ENCODE data around the gene SLC4A4. TPM values are rescaled to one million over a fixed set of nuclear protein-coding genes. Genes with fewer than 3 reads are reported as not detected.

The SLC4A4 gene
- total and polyA plus RNA-seq, 2 of the 8 experiments (the other 6 are each of a cell fraction or from before 2014, with no cell fraction given) = 0.67 to 2.8 TPM

- H4K5ac ChIP-seq (ENCODE audit: insufficient read length, low read depth, low read length) = no peak overlapping the region
- no peak overlapping the region for H3K23ac ChIP-seq (ENCODE audit: insufficient read length)
- FAIRE-seq = peak; percentile 78
- H2BK5ac ChIP-seq (ENCODE audit: low read depth, low read length) = peak overlapping the region; percentile 75; the same call in 1 of the 2 replicates
- H3K36me3 ChIP-seq (ENCODE audit: control insufficient read depth in 2 of 4, insufficient read depth in 4 of 4, low read length in 3 of 4) = no peaks in the 10 kb centered on the region
- no peak overlapping the region for H2AFZ ChIP-seq (ENCODE audit: low read length)
- no peaks in the 10 kb centered on the region for H3K79me2 ChIP-seq (ENCODE audit: control insufficient read depth in 1 of 2, insufficient read depth in 2 of 2, low read length in 2 of 2)
- no peak overlapping the region for H2BK12ac ChIP-seq (ENCODE audit: low read depth, low read length)
- peak overlapping the region; percentile 24 to 36 for H3K4me2 ChIP-seq (ENCODE audit: insufficient read depth in 1 of 2, low read depth in 2 of 2, low read length in 2 of 2)
- H2BK20ac ChIP-seq (ENCODE audit: low read length) = no peak overlapping the region
- no peak overlapping the region for H3K27ac ChIP-seq (ENCODE audit: low read depth, low read length)
- CTCF ChIA-PET (ENCODE audit: partially characterized antibody) = interaction anchor here (0.8 to 1.1 kb wide), 2 partner anchors 9 to 49 kb away, joined by 3 read pairs; no protein-coding TSS in a partner anchor
- H3K4me1 ChIP-seq (replicated peaks in 1 of 4; ENCODE audit: control insufficient read depth in 3 of 4, insufficient read depth in 4 of 4, low read length in 3 of 4) = peaks cover 0 to 6% (median 1%) of the 10 kb centered on the region in 4 experiments; a peak in 4 of 7 replicates
- POLR2A ChIA-PET (ENCODE audit: partially characterized antibody) = no interaction called here
- no peak overlapping the region for H3K4ac ChIP-seq (replicated peaks; ENCODE audit: insufficient read length, low read depth, low read length)
- peak in 1 of 2 experiments; percentile 15 for DNase-seq (ENCODE audit: low read depth in 1 of 2, low spot score in 2 of 2)
- H3K9me3 ChIP-seq (ENCODE audit: insufficient read depth in 2 of 2, low read depth in 1 of 2, low read length in 1 of 2) = no peaks in the 10 kb centered on the region
- H2BK120ac ChIP-seq (replicated peaks; ENCODE audit: low read depth, low read length) = no peak overlapping the region
- H3K23me2 ChIP-seq (ENCODE audit: low read depth, low read length) = no peaks in the 10 kb centered on the region
- no peak overlapping the region for H2AK5ac ChIP-seq (ENCODE audit: low read depth, low read length)
- no peak overlapping the region for H4K91ac ChIP-seq (replicated peaks; ENCODE audit: insufficient read length, low read length)
- no peak overlapping the region for H2BK15ac ChIP-seq (ENCODE audit: low read length)
- no peak overlapping the region for H3K18ac ChIP-seq (ENCODE audit: extremely low read depth, low read length)
- no peaks in the 10 kb centered on the region for H3K79me1 ChIP-seq (ENCODE audit: low read depth, low read length)
- no peak overlapping the region for H3K9ac ChIP-seq (replicated peaks in 1 of 4; ENCODE audit: extremely low read depth in 1 of 4, low read depth in 3 of 4, low read length in 3 of 4)
- H4K8ac ChIP-seq (ENCODE audit: extremely low read depth, insufficient read depth, low read length) = no peak overlapping the region
- H3K56ac ChIP-seq (replicated peaks; ENCODE audit: insufficient read length, low read depth, low read length) = no peak overlapping the region
- no peaks in the 10 kb centered on the region for H3K27me3 ChIP-seq (replicated peaks in 1 of 4; ENCODE audit: control insufficient read depth in 3 of 4, extremely low read depth in 1 of 4, insufficient read depth in 3 of 4, low read length in 3 of 4)
- no peak overlapping the region for H3K14ac ChIP-seq (ENCODE audit: insufficient read length)
- H3K4me3 ChIP-seq (ENCODE audit: extremely low read depth in 1 of 4, insufficient read depth in 2 of 4, low read depth in 3 of 4, low read length in 4 of 4) = peak overlapping the region in 1 of 4 experiments; percentile 31; a peak in 1 of 8 replicates
- H4K20me1 ChIP-seq (replicated peaks in 1 of 2; ENCODE audit: control insufficient read depth in 1 of 2, insufficient read depth in 2 of 2, low read length in 2 of 2) = no peaks in the 10 kb centered on the region
- TF ChIP-seq KDM5A (IDR thresholded peaks at IDR 0.05; ENCODE audit: low read length) = no peak
- no peak for TF ChIP-seq CHD1 (IDR thresholded peaks at IDR 0.05; ENCODE audit: low read depth, low read length)
- TF ChIP-seq JUND (IDR thresholded peaks at IDR 0.05; ENCODE audit: low read length) = no peak
Measured at GRCh38 chr4:71593311-71593710, 254.5 kb downstream of the SLC4A4 start.

All from H1 (cell line).